Fibroblast of lung (primary cell): ENCODE results near the gene DIP2A. TPM values are rescaled to one million over a fixed set of nuclear protein-coding genes. Genes with fewer than 3 reads are reported as not detected.

Experiments
- DNase-seq, 2 donors: peaks; one replicate each; pipeline versions ENCODE4 v3.0.0 to v3.0.0-alpha.2; 2010; ENCODE audit warnings: low read depth in 2 of 2
- H2AFZ ChIP-seq: 2 replicates; pipeline ENCODE4 v1.5.1; 2012; ENCODE audit warnings: low read length, control low read depth, inconsistent platforms
- H3K27ac ChIP-seq: 2 replicates; pipeline ENCODE4 v1.5.1; 2011; ENCODE audit warnings: low read length, control low read depth; ENCODE audit not compliant: insufficient read depth
- H3K27me3 ChIP-seq: 2 replicates; pipeline ENCODE4 v1.5.1; 2011; ENCODE audit warnings: mild to moderate bottlenecking, low read length; ENCODE audit not compliant: control insufficient read depth, insufficient read depth
- H3K36me3 ChIP-seq: 2 replicates; pipeline ENCODE4 v1.5.1; 2011; ENCODE audit warnings: low read length; ENCODE audit not compliant: control insufficient read depth, insufficient read depth
- H3K4me1 ChIP-seq: 2 replicates; pipeline ENCODE4 v1.5.1; 2011; ENCODE audit warnings: low read length; ENCODE audit not compliant: control insufficient read depth, insufficient read depth; ENCODE audit errors: extremely low read depth
- H3K4me2 ChIP-seq: 2 replicates; pipeline ENCODE4 v1.5.1; 2011; ENCODE audit warnings: low read length, control low read depth; ENCODE audit not compliant: insufficient read depth; ENCODE audit errors: extremely low read depth
- H3K4me3 ChIP-seq, 4 experiments: fragments of 200-600 bp in 1 of 4; sonication (generic) in 1 of 4; replicated peaks in 1 of 4; 2 replicates each; pipeline ENCODE4 v1.5.1; 2011 to 2016; ENCODE audit warnings: low read length in 4 of 4, low read depth in 3 of 4, mild to moderate bottlenecking in 3 of 4, control low read depth in 2 of 4, inconsistent platforms in 1 of 4, mixed read lengths in 1 of 4; ENCODE audit not compliant: insufficient read depth in 1 of 4; ENCODE audit errors: control extremely low read depth in 1 of 4
- H3K79me2 ChIP-seq: 2 replicates; pipeline ENCODE4 v1.5.1; 2012; ENCODE audit warnings: mild to moderate bottlenecking, low read length, inconsistent platforms; ENCODE audit not compliant: control insufficient read depth, insufficient read depth
- H3K9ac ChIP-seq: 2 replicates; pipeline ENCODE4 v1.5.1; 2011; ENCODE audit warnings: mild to moderate bottlenecking, low read length, control low read depth; ENCODE audit not compliant: insufficient read depth
- H3K9me3 ChIP-seq: 2 replicates; pipeline ENCODE4 v1.5.1; 2012; ENCODE audit warnings: low read depth, low read length; ENCODE audit not compliant: control insufficient read depth, insufficient read depth
- H4K20me1 ChIP-seq: 2 replicates; pipeline ENCODE4 v1.5.1; 2011; ENCODE audit warnings: low read length; ENCODE audit not compliant: control insufficient read depth, insufficient read depth; ENCODE audit errors: extremely low read depth
- CTCF ChIP-seq, 2 donors: IDR thresholded peaks in 1 of 2; conservative IDR thresholded peaks in 1 of 2; 1 replicate in 1 of 2; 2 replicates in 1 of 2; pipeline ENCODE4 v1.5.1; 2011 to 2012; ENCODE audit warnings: low read length in 2 of 2, control low read depth in 1 of 2, inconsistent platforms in 1 of 2, low read depth in 1 of 2, mild to moderate bottlenecking in 1 of 2
- EZH2 ChIP-seq: IDR thresholded peaks from 2 replicates; pipeline ENCODE4 v1.5.1; 2012; ENCODE audit warnings: low read length, control low read depth, mild to moderate bottlenecking; ENCODE audit errors: missing control alignments
- polyA plus RNA-seq, 2 donors: library from polyadenylated mRNA; depleted of rRNA in 1 of 2; stranded (reverse) in 1 of 2; unstranded in 1 of 2; fragments of >200 nt; gene quantifications; 2 replicates each; pipeline ENCODE4 v1.2.1, GENCODE V29; 2011 to 2012; ENCODE audit warnings: missing spikeins in 1 of 2
- total RNA-seq: library from RNA; depleted of rRNA; stranded (reverse); fragments of >200 nt; gene quantifications from 2 replicates; pipeline ENCODE4 v1.2.1, GENCODE V29; 2014

Gene DIP2A
- total and polyA plus RNA-seq, 2 donors (not counting 1 experiment from before 2014, with no cell fraction given) = 16.3 to 21.1 TPM

GRCh38 chr21:46557919-46558392, 99.3 kb downstream of the DIP2A start:
- no peak for TF ChIP-seq CTCF (conservative IDR thresholded peaks at IDR 0.05 in 1 of 2, IDR thresholded peaks at IDR 0.05 in 1 of 2; ENCODE audit: low read depth in 1 of 2, low read length in 2 of 2)
- Histone ChIP-seq H3K4me1 (no peaks in the 10 kb centered on the region), H3K4me3 (no peak overlapping the region), H3K9me3 (no peaks in the 10 kb centered on the region), H2AFZ (no peak overlapping the region), H3K79me2 (no peaks in the 10 kb centered on the region), H3K9ac (no peak overlapping the region), H3K27me3 (no peaks in the 10 kb centered on the region), H3K4me2 (no peak overlapping the region), H3K36me3 (peaks cover 16% of the 10 kb centered on the region), H4K20me1 (no peaks in the 10 kb centered on the region), H3K27ac (no peak overlapping the region)
- DNase-seq = no peak

- TF ChIP-seq EZH2 (no peak), CTCF (conservative IDR thresholded peaks at IDR 0.05 in 1 of 2, IDR thresholded peaks at IDR 0.05 in 1 of 2; ENCODE audit: low read depth in 1 of 2, low read length in 2 of 2) (no peak)
- H3K36me3 ChIP-seq = peaks cover 18% of the 10 kb centered on the region
- no peaks in the 10 kb centered on the region for H4K20me1 ChIP-seq
- H3K4me1 ChIP-seq = no peaks in the 10 kb centered on the region
- no peaks in the 10 kb centered on the region for H3K79me2 ChIP-seq
- no peak overlapping the region for H2AFZ ChIP-seq
- no peak for DNase-seq
- H3K9ac ChIP-seq = no peak overlapping the region
- H3K27me3 ChIP-seq = no peaks in the 10 kb centered on the region
- no peak overlapping the region for H3K4me3 ChIP-seq
- H3K4me2 ChIP-seq = no peak overlapping the region
- H3K9me3 ChIP-seq = no peaks in the 10 kb centered on the region
- H3K27ac ChIP-seq = no peak overlapping the region
Measured at GRCh38 chr21:46559291-46559983, 100.7 kb downstream of the DIP2A start.

- H3K79me2 ChIP-seq = no peaks in the 10 kb centered on the region
- no peaks in the 10 kb centered on the region for H3K9me3 ChIP-seq
- no peak for DNase-seq
- no peak overlapping the region for H3K4me2 ChIP-seq
- H3K36me3 ChIP-seq = peaks cover 15% of the 10 kb centered on the region
- TF ChIP-seq EZH2 (no peak), CTCF (conservative IDR thresholded peaks at IDR 0.05 in 1 of 2, IDR thresholded peaks at IDR 0.05 in 1 of 2; ENCODE audit: low read depth in 1 of 2, low read length in 2 of 2) (no peak)
- H3K9ac ChIP-seq = no peak overlapping the region
- no peaks in the 10 kb centered on the region for H3K27me3 ChIP-seq
- H2AFZ ChIP-seq = no peak overlapping the region
- no peaks in the 10 kb centered on the region for H3K4me1 ChIP-seq
- no peak overlapping the region for H3K4me3 ChIP-seq
- no peak overlapping the region for H3K27ac ChIP-seq
- no peaks in the 10 kb centered on the region for H4K20me1 ChIP-seq
Measured at GRCh38 chr21:46560568-46561444, 102.1 kb downstream of the DIP2A start.
